Endodermal cell (in vitro differentiated cells): Measurements from ENCODE around the gene TMTC3. TPM values are rescaled to one million over a fixed set of nuclear protein-coding genes. Genes with fewer than 3 reads are reported as not detected.

Experiments used
- DNase-seq: peaks from one replicate; pipeline ENCODE4 v3.0.0-alpha.2; 2017
- H3K27ac ChIP-seq: 2 replicates; pipeline ENCODE4 v1.5.1; 2013; ENCODE audit warnings: mild to moderate bottlenecking, low read depth, low read length, moderate library complexity
- H3K27me3 ChIP-seq: 2 replicates; pipeline ENCODE4 v1.6.1; 2013; ENCODE audit warnings: mild to moderate bottlenecking, low read length, moderate library complexity; ENCODE audit not compliant: insufficient read depth, control insufficient read depth, poor library complexity, severe bottlenecking
- H3K36me3 ChIP-seq: 2 replicates; pipeline ENCODE4 v1.7.0; 2013; ENCODE audit warnings: mild to moderate bottlenecking, low read length, moderate library complexity; ENCODE audit not compliant: control insufficient read depth, insufficient read depth
- H3K4me1 ChIP-seq: one replicate; pipeline ENCODE4 v1.7.0; 2013; ENCODE audit warnings: low read length; ENCODE audit not compliant: control insufficient read depth, insufficient read depth
- H3K4me3 ChIP-seq: 2 replicates; pipeline ENCODE4 v1.5.1; 2013; ENCODE audit warnings: mild to moderate bottlenecking, low read length, moderate library complexity
- H3K9ac ChIP-seq: 2 replicates; pipeline ENCODE4 v1.6.1; 2013; ENCODE audit warnings: mild to moderate bottlenecking, low read length, moderate library complexity; ENCODE audit not compliant: poor library complexity, severe bottlenecking; ENCODE audit errors: extremely low read depth
- H3K9me3 ChIP-seq: 2 replicates; pipeline ENCODE4 v1.6.1; 2013; ENCODE audit warnings: mild to moderate bottlenecking, low read length, moderate library complexity; ENCODE audit not compliant: control insufficient read depth
- H3K27ac Mint-ChIP-seq: 2 replicates; pipeline ENCODE4 v1.8.0; 2020; ENCODE audit warnings: mixed read lengths
- H3K27me3 Mint-ChIP-seq: 2 replicates; pipeline ENCODE4 v1.8.0; 2021; ENCODE audit warnings: mild to moderate bottlenecking, mixed read lengths; ENCODE audit not compliant: insufficient read depth
- H3K36me3 Mint-ChIP-seq: 2 replicates; pipeline ENCODE4 v1.8.0; 2020; ENCODE audit warnings: low read depth, mixed read lengths
- H3K4me1 Mint-ChIP-seq: 2 replicates; pipeline ENCODE4 v1.8.0; 2020; ENCODE audit warnings: mixed read lengths
- H3K4me3 Mint-ChIP-seq: 2 replicates; pipeline ENCODE4 v1.8.0; 2020; ENCODE audit warnings: mild to moderate bottlenecking, moderate library complexity, mixed read lengths
- H3K9me3 Mint-ChIP-seq: 2 replicates; pipeline ENCODE4 v1.8.0; 2020; ENCODE audit warnings: mild to moderate bottlenecking, mixed read lengths
- CTCF ChIP-seq: fragments of 200-600 bp; sonication (generic); conservative IDR thresholded peaks from 2 replicates; pipeline ENCODE4 v1.5.0; 2021; ENCODE audit warnings: antibody characterized with exemption, mild to moderate bottlenecking
- WGBS, 2 experiments: methylation state at CpG; one replicate each; pipeline versions ENCODE4 v1.1.5 to v1.1.7; 2013; ENCODE audit warnings: missing lambda C conversion rate in 2 of 2, mixed read lengths in 1 of 2; ENCODE audit not compliant: insufficient coverage in 1 of 2, insufficient read length in 1 of 2; 5-methylcytosine and 5-hydroxymethylcytosine counted together
- total RNA-seq, 2 donors: library from RNA; stranded (reverse); fragmentation: NEBNext Ultra II Directional in 1 of 2; extraction: Animal tissue kit (Norgen Biotek cat#: 25700) in 1 of 2; gene quantifications; 2 replicates in 1 of 2; 3 replicates in 1 of 2; pipeline ENCODE4 v1.2.1, GENCODE V29; 2021

Gene TMTC3
- total RNA-seq, 2 donors from 2014 or later = 49.8 to 52.9 TPM

GRCh38 chr12:88122666-88123065, 19.4 kb upstream of the TMTC3 start:
- Mint-ChIP-seq H3K4me1 (no peaks in the 10 kb centered on the region), H3K36me3 (peaks cover 8% of the 10 kb centered on the region), H3K27ac (no peak overlapping the region), H3K9me3 (no peaks in the 10 kb centered on the region), H3K27me3 (no peaks in the 10 kb centered on the region), H3K4me3 (no peak overlapping the region)
- Histone ChIP-seq H3K4me3 (no peak overlapping the region), H3K9ac (no peak overlapping the region), H3K27me3 (no peaks in the 10 kb centered on the region), H3K27ac (no peak overlapping the region), H3K36me3 (peaks cover 26% of the 10 kb centered on the region), H3K9me3 (no peaks in the 10 kb centered on the region), H3K4me1 (no peaks in the 10 kb centered on the region)
- TF ChIP-seq CTCF = no peak
- DNase-seq = no peak
- 0 to 66% methylated on average over 1 to 4 of the region's 4 CpGs for WGBS, 2 experiments

- 85 to 99% methylated on average over 3 of the region's 3 CpGs for WGBS, 2 experiments
- no peaks in the 10 kb centered on the region for H3K4me1 Mint-ChIP-seq
- H3K4me3 ChIP-seq = no peak overlapping the region
- no peak overlapping the region for H3K4me3 Mint-ChIP-seq
- peaks cover 18% of the 10 kb centered on the region for H3K36me3 ChIP-seq
- no peaks in the 10 kb centered on the region for H3K4me1 ChIP-seq
- H3K9me3 Mint-ChIP-seq = no peaks in the 10 kb centered on the region
- no peak for DNase-seq
- no peak overlapping the region for H3K27ac ChIP-seq
- H3K9me3 ChIP-seq = no peaks in the 10 kb centered on the region
- TF ChIP-seq CTCF = no peak
- H3K27me3 ChIP-seq = no peaks in the 10 kb centered on the region
- no peak overlapping the region for H3K27ac Mint-ChIP-seq
- no peak overlapping the region for H3K9ac ChIP-seq
- H3K27me3 Mint-ChIP-seq = no peaks in the 10 kb centered on the region
- H3K36me3 Mint-ChIP-seq = peaks cover 9% of the 10 kb centered on the region
Measured at GRCh38 chr12:88127099-88127498, 15.0 kb upstream of the TMTC3 start.

- Histone ChIP-seq H3K4me1 (no peaks in the 10 kb centered on the region), H3K9me3 (no peaks in the 10 kb centered on the region), H3K36me3 (peaks cover 18% of the 10 kb centered on the region), H3K9ac (no peak overlapping the region), H3K27me3 (no peaks in the 10 kb centered on the region), H3K27ac (no peak overlapping the region), H3K4me3 (no peak overlapping the region)
- Mint-ChIP-seq H3K36me3 (peaks cover 16% of the 10 kb centered on the region), H3K9me3 (no peaks in the 10 kb centered on the region), H3K27me3 (no peaks in the 10 kb centered on the region), H3K4me1 (no peaks in the 10 kb centered on the region), H3K27ac (no peak overlapping the region), H3K4me3 (no peak overlapping the region)
- 100% methylated on average over 2 of the region's 3 CpGs for WGBS, 2 experiments
- DNase-seq = no peak
- TF ChIP-seq CTCF = no peak
Measured at GRCh38 chr12:88127855-88128254, 14.3 kb upstream of the TMTC3 start.
